ENCODE data around the gene HEYL. TPM values are rescaled to one million over a fixed set of nuclear protein-coding genes. Genes with fewer than 3 reads are reported as not detected.

Gene HEYL
- total RNA-seq, 1 donor from 2014 or later: 1.3 TPM

- DNase-seq (ENCODE audit: low read depth): no peak
- no peak for TF ChIP-seq CTCF (conservative IDR thresholded peaks at IDR 0.05; ENCODE audit: low read depth, low read length)
- H3K4me3 ChIP-seq (ENCODE audit: low read depth, low read length): no peak overlapping the region
These were observed 7.8 kb downstream of the HEYL start for GRCh38 chr1:39631361-39632322.

- no peak for TF ChIP-seq CTCF (conservative IDR thresholded peaks at IDR 0.05; ENCODE audit: low read depth, low read length)
- no peak overlapping the region for H3K4me3 ChIP-seq (ENCODE audit: low read depth, low read length)
- DNase-seq (ENCODE audit: low read depth): no peak
These were observed 10.6 kb downstream of the HEYL start for GRCh38 chr1:39628807-39629350.

- no peak overlapping the region for H3K4me3 ChIP-seq (ENCODE audit: low read depth, low read length)
- DNase-seq (ENCODE audit: low read depth): no peak
- TF ChIP-seq CTCF (conservative IDR thresholded peaks at IDR 0.05; ENCODE audit: low read depth, low read length): no peak
These were observed 12.8 kb downstream of the HEYL start for GRCh38 chr1:39626646-39627045.

DNA sequence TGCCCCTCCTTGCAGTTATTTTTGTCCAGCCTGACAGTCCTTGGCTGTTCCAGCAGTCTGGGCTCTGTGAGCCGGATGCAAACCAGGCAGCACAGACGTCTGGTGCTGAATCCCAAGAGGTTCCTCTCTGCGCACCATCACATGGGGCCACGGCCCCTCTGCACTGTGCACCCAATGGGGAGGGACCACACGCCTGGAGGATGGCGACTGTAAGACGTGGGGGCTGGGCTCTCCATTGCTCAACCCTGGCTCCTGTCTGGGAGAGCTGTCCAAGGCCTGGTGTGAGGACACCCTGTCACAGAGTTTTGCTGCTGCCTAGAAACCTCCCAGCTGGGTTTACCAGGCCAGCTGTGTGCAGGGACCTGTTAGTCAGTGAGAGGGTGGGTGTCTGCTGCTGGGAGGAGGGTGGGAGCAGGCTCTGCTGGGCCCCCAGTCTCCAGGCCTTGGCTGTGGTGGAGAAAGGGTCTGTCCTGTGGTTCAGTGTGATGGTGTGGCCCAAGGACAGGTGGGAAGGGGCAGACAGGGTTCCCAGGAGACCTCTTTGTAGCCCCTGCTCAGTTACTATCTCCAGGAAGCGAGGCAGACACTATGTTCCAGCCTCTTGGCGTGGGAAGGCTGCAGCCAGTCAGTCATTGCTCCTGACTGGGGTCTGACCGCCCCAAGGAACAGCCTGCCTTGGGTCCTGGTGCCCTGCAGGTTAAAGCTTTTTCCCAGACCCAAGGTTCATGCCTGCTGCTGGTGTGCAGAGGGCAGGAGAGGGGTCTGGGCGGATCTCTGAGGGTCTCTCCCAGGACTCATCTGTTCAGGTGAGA, 13.8 kb downstream of the HEYL start:
- no peak for DNase-seq (ENCODE audit: low read depth)

DNA sequence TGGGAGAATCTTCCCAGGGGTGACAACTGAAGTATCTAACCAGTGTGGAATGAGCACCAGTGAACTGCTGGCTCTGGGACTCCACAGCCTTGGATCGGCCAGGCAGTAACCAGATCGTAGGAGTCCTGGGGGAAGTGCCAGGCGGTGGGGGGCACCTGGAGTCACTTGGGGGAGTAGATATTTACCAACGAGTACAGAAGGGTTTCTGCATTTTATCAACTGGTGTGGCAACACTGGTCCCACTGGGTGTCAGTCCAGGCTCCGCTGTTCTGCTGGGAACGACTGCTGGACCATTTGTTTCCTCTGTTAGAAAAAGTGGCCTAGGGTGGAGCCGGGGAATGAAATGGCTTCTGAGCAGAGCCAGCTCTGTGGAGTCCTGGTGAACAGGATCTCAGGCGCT, 14.4 kb downstream of the HEYL start:
- H3K4me3 ChIP-seq (ENCODE audit: low read depth, low read length): no peak overlapping the region
- TF ChIP-seq CTCF (conservative IDR thresholded peaks at IDR 0.05; ENCODE audit: low read depth, low read length): no peak
- DNase-seq (ENCODE audit: low read depth): no peak

More for the DNA sequence above, 13.8 kb downstream of the HEYL start:
- no peak overlapping the region for H3K4me3 ChIP-seq (ENCODE audit: low read depth, low read length)
- no peak for TF ChIP-seq CTCF (conservative IDR thresholded peaks at IDR 0.05; ENCODE audit: low read depth, low read length)

GRCh38 chr1:39623053-39623452, 16.4 kb downstream of the HEYL start:
- DNase-seq (ENCODE audit: low read depth): no peak
- no peak overlapping the region for H3K4me3 ChIP-seq (ENCODE audit: low read depth, low read length)
- no peak for TF ChIP-seq CTCF (conservative IDR thresholded peaks at IDR 0.05; ENCODE audit: low read depth, low read length)
